ENCODE data around the gene KIF21B.

KIF21B gene

DNA sequence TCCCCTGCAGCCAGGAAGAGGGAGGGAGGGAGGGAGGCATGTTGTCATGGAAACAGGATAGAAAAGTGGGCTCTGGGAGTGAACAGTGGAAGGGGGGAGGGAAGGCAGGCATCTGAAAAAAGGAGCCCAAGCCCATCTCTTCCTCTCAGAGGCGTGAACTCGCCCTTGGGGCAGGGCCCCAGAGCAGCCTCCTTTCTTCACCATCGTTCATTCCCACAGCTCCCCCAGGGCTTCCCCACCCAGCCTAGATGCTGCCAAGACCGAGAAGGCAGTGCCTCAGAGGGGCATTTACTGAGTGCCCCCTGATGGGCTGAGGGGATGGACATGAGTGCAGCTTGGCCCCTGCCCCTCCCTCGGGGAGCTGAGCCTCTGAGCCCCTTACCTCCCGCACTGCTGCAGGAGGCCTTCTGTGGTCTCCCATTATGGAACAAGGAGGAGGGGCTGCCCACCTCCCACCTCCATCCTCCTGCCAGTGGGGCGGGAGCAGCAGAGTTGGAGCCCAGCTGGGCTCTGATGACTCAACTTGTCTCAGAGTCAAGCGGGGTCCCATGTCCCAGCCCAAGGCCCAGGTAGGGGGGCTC, 39.1 kb upstream of the KIF21B start:
- Histone ChIP-seq H3K9ac (ENCODE audit: low read length) (no peak overlapping the region), H3K79me2 (ENCODE audit: insufficient read depth, low read length) (no peaks in the 10 kb centered on the region), H3K4me1 (ENCODE audit: insufficient read depth, low read length, severe bottlenecking) (no peaks in the 10 kb centered on the region), H3K4me3 (ENCODE audit: low read depth, low read length, poor library complexity, severe bottlenecking) (no peak overlapping the region), H4K20me1 (ENCODE audit: insufficient read depth, low read length) (no peaks in the 10 kb centered on the region), H3K27me3 (ENCODE audit: insufficient read depth, low read length) (peaks cover 8% of the 10 kb centered on the region; the same call in 1 of the 2 replicates), H3K9me3 (ENCODE audit: low read length) (no peaks in the 10 kb centered on the region), H3F3A (ENCODE audit: insufficient read depth, low read length) (no peaks in the 10 kb centered on the region), H2AFZ (ENCODE audit: low read length) (no peak overlapping the region), H3K4me2 (ENCODE audit: low read length) (no peak overlapping the region), H3K36me3 (ENCODE audit: insufficient read depth, low read length) (no peaks in the 10 kb centered on the region), H3K9me2 (ENCODE audit: low read depth, low read length) (no peaks in the 10 kb centered on the region), H3K27ac (ENCODE audit: low read depth, low read length, poor library complexity, severe bottlenecking) (no peak overlapping the region)
- no peak for TF ChIP-seq CTCF (IDR thresholded peaks at IDR 0.05; ENCODE audit: low read length)

DNA sequence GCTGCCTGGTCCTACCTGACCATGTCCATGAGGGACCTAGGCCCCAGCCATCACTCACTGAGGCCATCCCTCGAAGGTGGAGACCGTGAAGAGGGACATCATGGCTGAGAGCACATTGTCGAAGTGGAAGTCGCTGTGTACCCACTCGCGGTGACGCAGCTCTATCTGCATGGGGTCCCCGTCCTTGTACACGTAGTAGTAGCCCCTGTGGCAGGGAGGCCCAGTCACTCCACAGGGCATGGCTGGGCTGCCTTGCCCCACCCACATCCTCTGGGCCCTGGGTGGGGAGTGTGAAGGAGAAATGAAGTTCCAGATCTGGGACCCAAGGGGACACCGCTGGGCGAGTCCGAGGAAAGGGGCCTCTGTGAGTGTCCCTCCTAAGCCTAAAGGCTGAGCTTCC, 38.4 kb upstream of the KIF21B start:
- Histone ChIP-seq H3K9me2 (ENCODE audit: low read depth, low read length) (no peaks in the 10 kb centered on the region), H3K27me3 (ENCODE audit: insufficient read depth, low read length) (peaks cover 8% of the 10 kb centered on the region; the same call in 1 of the 2 replicates), H2AFZ (ENCODE audit: low read length) (no peak overlapping the region), H3K36me3 (ENCODE audit: insufficient read depth, low read length) (no peaks in the 10 kb centered on the region), H3K4me1 (ENCODE audit: insufficient read depth, low read length, severe bottlenecking) (no peaks in the 10 kb centered on the region), H3F3A (ENCODE audit: insufficient read depth, low read length) (no peaks in the 10 kb centered on the region), H3K79me2 (ENCODE audit: insufficient read depth, low read length) (no peaks in the 10 kb centered on the region), H3K9ac (ENCODE audit: low read length) (no peak overlapping the region), H4K20me1 (ENCODE audit: insufficient read depth, low read length) (no peaks in the 10 kb centered on the region), H3K27ac (ENCODE audit: low read depth, low read length, poor library complexity, severe bottlenecking) (no peak overlapping the region), H3K4me3 (ENCODE audit: low read depth, low read length, poor library complexity, severe bottlenecking) (no peak overlapping the region), H3K9me3 (ENCODE audit: low read length) (no peaks in the 10 kb centered on the region), H3K4me2 (ENCODE audit: low read length) (no peak overlapping the region)
- no peak for TF ChIP-seq CTCF (IDR thresholded peaks at IDR 0.05; ENCODE audit: low read length)
- no peak for TF ChIP-seq EZH2 (IDR thresholded peaks at IDR 0.05; ENCODE audit: borderline replicate concordance, low read length)

DNA sequence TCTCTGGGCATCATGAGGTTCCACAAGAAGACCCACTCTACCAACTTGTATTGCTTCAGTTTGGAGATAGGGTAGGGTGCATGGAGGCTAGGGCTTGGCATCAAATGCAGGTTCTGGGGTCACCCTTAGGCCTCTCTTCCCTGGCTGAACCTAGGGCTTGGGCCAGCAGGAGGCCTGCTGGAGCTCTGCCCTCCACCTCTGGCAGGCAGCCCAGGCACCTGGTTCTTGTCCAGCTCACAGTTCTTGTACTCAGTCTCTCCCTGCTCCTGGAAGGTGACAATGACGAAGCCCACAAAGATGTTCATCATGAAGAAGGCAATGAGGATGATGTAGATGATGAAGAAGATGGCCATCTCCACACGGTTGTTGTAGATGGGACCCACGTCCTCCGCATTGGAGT, 37.5 kb upstream of the KIF21B start:
- Histone ChIP-seq H4K20me1 (ENCODE audit: insufficient read depth, low read length) (no peaks in the 10 kb centered on the region), H3K79me2 (ENCODE audit: insufficient read depth, low read length) (no peaks in the 10 kb centered on the region), H3K9ac (ENCODE audit: low read length) (no peak overlapping the region), H3K36me3 (ENCODE audit: insufficient read depth, low read length) (no peaks in the 10 kb centered on the region), H3F3A (ENCODE audit: insufficient read depth, low read length) (no peaks in the 10 kb centered on the region), H3K27ac (ENCODE audit: low read depth, low read length, poor library complexity, severe bottlenecking) (no peak overlapping the region), H3K9me2 (ENCODE audit: low read depth, low read length) (no peaks in the 10 kb centered on the region), H3K4me1 (ENCODE audit: insufficient read depth, low read length, severe bottlenecking) (no peaks in the 10 kb centered on the region), H3K27me3 (ENCODE audit: insufficient read depth, low read length) (peaks cover 8% of the 10 kb centered on the region; the same call in 1 of the 2 replicates), H3K4me2 (ENCODE audit: low read length) (no peak overlapping the region), H3K9me3 (ENCODE audit: low read length) (no peaks in the 10 kb centered on the region), H3K4me3 (ENCODE audit: low read depth, low read length, poor library complexity, severe bottlenecking) (no peak overlapping the region), H2AFZ (ENCODE audit: low read length) (no peak overlapping the region)
- TF ChIP-seq EZH2 (IDR thresholded peaks at IDR 0.05; ENCODE audit: borderline replicate concordance, low read length) (no peak), CTCF (IDR thresholded peaks at IDR 0.05; ENCODE audit: low read length) (no peak)

All from OCI-LY1 (cell line).